Osteoblast (primary cell): ENCODE data around the gene ACAA1. TPM values are rescaled to one million over a fixed set of nuclear protein-coding genes. Genes with fewer than 3 reads are reported as not detected.
"Not testable (repeated sequence)": the region's sequence is repeated elsewhere in the genome, so short reads cannot be mapped to it uniquely, and the experiment has no call there.

Experiments used
- DNase-seq: peaks from one replicate; pipeline ENCODE4 v3.0.0; 2011; ENCODE audit warnings: low spot score, mixed read lengths; ENCODE audit not compliant: insufficient read length; ENCODE audit errors: missing footprints
- H2AFZ ChIP-seq: 2 replicates; pipeline ENCODE4 v1.6.0; 2011; ENCODE audit warnings: mild to moderate bottlenecking, low read length
- H3K27ac ChIP-seq: 2 replicates; pipeline ENCODE4 v1.5.1; 2011; ENCODE audit warnings: mild to moderate bottlenecking, low read depth, low read length, moderate library complexity
- H3K27me3 ChIP-seq: 2 replicates; pipeline ENCODE4 v1.6.0; 2012; ENCODE audit warnings: mild to moderate bottlenecking, control low read depth, inconsistent platforms, low read length, moderate library complexity; ENCODE audit not compliant: insufficient read depth
- H3K36me3 ChIP-seq: 2 replicates; pipeline ENCODE4 v1.5.1; 2011; ENCODE audit warnings: mild to moderate bottlenecking, low read length, control low read depth, moderate library complexity; ENCODE audit not compliant: insufficient read depth
- H3K4me1 ChIP-seq: 2 replicates; pipeline ENCODE4 v1.5.1; 2011; ENCODE audit warnings: mild to moderate bottlenecking, low read length, control low read depth, moderate library complexity; ENCODE audit not compliant: insufficient read depth
- H3K4me2 ChIP-seq: 2 replicates; pipeline ENCODE4 v1.6.0; 2011; ENCODE audit warnings: mild to moderate bottlenecking, low read length; ENCODE audit not compliant: insufficient read depth
- H3K4me3 ChIP-seq: fragments of 200-600 bp; sonication (generic); 3 replicates; pipeline ENCODE4 v1.5.1; 2012; ENCODE audit warnings: mild to moderate bottlenecking, low read length, inconsistent platforms; ENCODE audit not compliant: insufficient read depth
- H3K79me2 ChIP-seq: 2 replicates; pipeline ENCODE4 v1.6.0; 2012; ENCODE audit warnings: mild to moderate bottlenecking, low read length, control low read depth, inconsistent platforms; ENCODE audit not compliant: insufficient read depth
- H3K9me3 ChIP-seq: 2 replicates; pipeline ENCODE4 v1.5.1; 2011; ENCODE audit warnings: low read depth, low read length, control low read depth
- H4K20me1 ChIP-seq: 2 replicates; pipeline ENCODE4 v1.6.0; 2012; ENCODE audit warnings: mild to moderate bottlenecking, low read length, control low read depth; ENCODE audit not compliant: insufficient read depth
- CTCF ChIP-seq: IDR thresholded peaks from 2 replicates; pipeline ENCODE4 v1.5.1; 2011; ENCODE audit warnings: mild to moderate bottlenecking, low read depth, low read length, moderate library complexity; ENCODE audit errors: extremely low read depth
- total RNA-seq: library from RNA; depleted of rRNA; stranded (reverse); fragments of >200 nt; gene quantifications from 2 replicates; pipeline ENCODE4 v1.2.3, GENCODE V29; 2012

Gene ACAA1
- total RNA-seq, 1 donor, result 17.4 TPM

- no peak overlapping the region for H3K4me3 ChIP-seq
- no peaks in the 10 kb centered on the region for H4K20me1 ChIP-seq
- H2AFZ ChIP-seq, result no peak overlapping the region
- H3K4me2 ChIP-seq, result no peak overlapping the region
- no peaks in the 10 kb centered on the region for H3K36me3 ChIP-seq
- DNase-seq, result peak; percentile 66
- no peak for TF ChIP-seq CTCF
- H3K79me2 ChIP-seq, result no peaks in the 10 kb centered on the region
- H3K27ac ChIP-seq, result no peak overlapping the region
- no peaks in the 10 kb centered on the region for H3K4me1 ChIP-seq
- peaks cover 1% of the 10 kb centered on the region for H3K27me3 ChIP-seq
- peaks cover 5% of the 10 kb centered on the region for H3K9me3 ChIP-seq
Observed at GRCh38 chr3:38088126-38089078, 48.5 kb downstream of the ACAA1 start.

GRCh38 chr3:38087278-38087677 lies 49.6 kb downstream of the ACAA1 start:
- not testable (repeated sequence) for H3K27me3 ChIP-seq, H3K4me1 ChIP-seq, H3K79me2 ChIP-seq, H3K4me3 ChIP-seq, H3K27ac ChIP-seq, DNase-seq, H3K36me3 ChIP-seq, H3K9me3 ChIP-seq, H2AFZ ChIP-seq, H4K20me1 ChIP-seq, H3K4me2 ChIP-seq

- DNase-seq, result no peak
- no peak overlapping the region for H2AFZ ChIP-seq
- no peaks in the 10 kb centered on the region for H3K4me1 ChIP-seq
- no peaks in the 10 kb centered on the region for H3K79me2 ChIP-seq
- H3K36me3 ChIP-seq, result no peaks in the 10 kb centered on the region
- no peak overlapping the region for H3K4me2 ChIP-seq
- H3K27ac ChIP-seq, result no peak overlapping the region
- H3K27me3 ChIP-seq, result no peaks in the 10 kb centered on the region
- H3K9me3 ChIP-seq, result peaks cover 5% of the 10 kb centered on the region
- H4K20me1 ChIP-seq, result no peaks in the 10 kb centered on the region
- no peak overlapping the region for H3K4me3 ChIP-seq
- no peak for TF ChIP-seq CTCF
Observed at GRCh38 chr3:38086496-38086895, 50.4 kb downstream of the ACAA1 start.

GRCh38 chr3:38085943-38086324 lies 51.0 kb downstream of the ACAA1 start:
- DNase-seq, result no peak
- Histone ChIP-seq H3K4me2 (no peak overlapping the region), H3K36me3 (no peaks in the 10 kb centered on the region), H3K4me1 (no peaks in the 10 kb centered on the region), H3K79me2 (no peaks in the 10 kb centered on the region), H3K27me3 (no peaks in the 10 kb centered on the region), H2AFZ (no peak overlapping the region), H3K27ac (no peak overlapping the region), H3K9me3 (peaks cover 5% of the 10 kb centered on the region), H4K20me1 (no peaks in the 10 kb centered on the region), H3K4me3 (no peak overlapping the region)
- no peak for TF ChIP-seq CTCF
